Vagina (tissue), 2 donors: Measurements from ENCODE around the gene ANKS1B. TPM values are rescaled to one million over a fixed set of nuclear protein-coding genes. Genes with fewer than 3 reads are reported as not detected.

ENCODE experiments used
- DNase-seq, 2 donors: peaks; one replicate each; pipeline ENCODE4 v3.0.0-alpha.2; 2017; ENCODE audit errors: extremely low spot score in 2 of 2
- H3K27ac ChIP-seq: fragments of 200-600 bp; sonication (generic); one replicate; pipeline ENCODE4 v1.5.1; 2019
- H3K27me3 ChIP-seq: fragments of 200-600 bp; sonication (generic); one replicate; pipeline ENCODE4 v1.5.1; 2019
- H3K36me3 ChIP-seq, 2 donors: fragments of 200-600 bp; sonication (generic); one replicate each; pipeline ENCODE4 v1.5.1; 2017 to 2019
- H3K4me1 ChIP-seq: fragments of 200-600 bp; sonication (generic); one replicate; pipeline ENCODE4 v1.5.1; 2019
- H3K4me3 ChIP-seq, 2 donors: fragments of 200-600 bp; sonication (generic); 1 replicate in 1 of 2; 2 replicates in 1 of 2; pipeline ENCODE4 v1.5.1; 2016 to 2019
- H3K9me3 ChIP-seq: fragments of 200-600 bp; sonication (generic); one replicate; pipeline ENCODE4 v1.5.1; 2019
- CTCF ChIP-seq, 3 experiments: fragments of 450-650 bp in 2 of 3; fragments of 200-600 bp in 1 of 3; sonication (generic) in 1 of 3; IDR thresholded peaks; one replicate each; pipeline ENCODE4 v1.5.1; 2017 to 2019; ENCODE audit warnings: antibody characterized with exemption in 3 of 3, mild to moderate bottlenecking in 2 of 3, moderate library complexity in 2 of 3
- POLR2A ChIP-seq, 2 donors: fragments of 450-650 bp; IDR thresholded peaks; one replicate each; pipeline ENCODE4 v1.6.1; 2017; ENCODE audit warnings: antibody characterized with exemption in 2 of 2, mild to moderate bottlenecking in 2 of 2, moderate library complexity in 2 of 2
- POLR2AphosphoS5 ChIP-seq, 2 donors: sonication (generic); formaldehyde crosslinking; IDR thresholded peaks; one replicate each; pipeline ENCODE4 v1.9.0; 2017; ENCODE audit warnings: antibody characterized with exemption in 2 of 2, mild to moderate bottlenecking in 2 of 2, low read depth in 1 of 2; ENCODE audit not compliant: insufficient read depth in 1 of 2
- intact Hi-C: fragments of 100-400 bp; cut with DNase I; formaldehyde crosslinking; loops from one replicate; pipeline ENCODE4 v1.15.1; 2023
- total RNA-seq: library from RNA; depleted of rRNA; stranded (reverse); fragments of >200 nt; gene quantifications from one replicate; pipeline ENCODE4 v1.2.3, GENCODE V29; 2016

The ANKS1B gene
- total RNA-seq, 1 donor from 2014 or later, result 11.5 TPM

- Histone ChIP-seq H3K36me3 (no peaks in the 10 kb centered on the region), H3K27me3 (no peaks in the 10 kb centered on the region), H3K9me3 (no peaks in the 10 kb centered on the region), H3K27ac (no peak overlapping the region), H3K4me3 (no peak overlapping the region), H3K4me1 (no peaks in the 10 kb centered on the region)
- TF ChIP-seq POLR2AphosphoS5 (IDR thresholded peaks at IDR 0.05; ENCODE audit: insufficient read depth in 1 of 2, low read depth in 1 of 2), result no peak
- no peak for TF ChIP-seq POLR2A (IDR thresholded peaks at IDR 0.05)
- TF ChIP-seq CTCF (IDR thresholded peaks at IDR 0.05), result no peak
- intact Hi-C loops, result no loop called here
- DNase-seq, result no peak
These were observed 1181.1 kb downstream of the ANKS1B start for GRCh38 chr12:98803468-98804209.

GRCh38 chr12:98799822-98800221 lies 1184.9 kb downstream of the ANKS1B start:
- intact Hi-C loops, result no loop called here
- Histone ChIP-seq H3K27me3 (no peaks in the 10 kb centered on the region), H3K27ac (no peak overlapping the region), H3K4me1 (no peaks in the 10 kb centered on the region), H3K4me3 (no peak overlapping the region), H3K9me3 (no peaks in the 10 kb centered on the region), H3K36me3 (no peaks in the 10 kb centered on the region)
- DNase-seq, result peak in 1 of 2 donors; percentile 8
- no peak for TF ChIP-seq POLR2A (IDR thresholded peaks at IDR 0.05)

GRCh38 chr12:98799146-98799810 lies 1185.5 kb downstream of the ANKS1B start:
- H3K4me1 ChIP-seq, result no peaks in the 10 kb centered on the region
- no peak overlapping the region for H3K27ac ChIP-seq
- intact Hi-C loops, result no loop called here
- H3K4me3 ChIP-seq, result no peak overlapping the region
- TF ChIP-seq POLR2A (IDR thresholded peaks at IDR 0.05), result no peak
- TF ChIP-seq CTCF (IDR thresholded peaks at IDR 0.05), result no peak
- TF ChIP-seq POLR2AphosphoS5 (IDR thresholded peaks at IDR 0.05; ENCODE audit: insufficient read depth in 1 of 2, low read depth in 1 of 2), result no peak
- peak in 1 of 2 donors; percentile 29 for DNase-seq
- no peaks in the 10 kb centered on the region for H3K27me3 ChIP-seq
- no peaks in the 10 kb centered on the region for H3K36me3 ChIP-seq
- no peaks in the 10 kb centered on the region for H3K9me3 ChIP-seq

- Histone ChIP-seq H3K4me3 (no peak overlapping the region), H3K36me3 (no peaks in the 10 kb centered on the region), H3K9me3 (no peaks in the 10 kb centered on the region), H3K27ac (no peak overlapping the region), H3K4me1 (no peaks in the 10 kb centered on the region), H3K27me3 (no peaks in the 10 kb centered on the region)
- intact Hi-C loops, result no loop called here
- DNase-seq, result no peak
- no peak for TF ChIP-seq POLR2A (IDR thresholded peaks at IDR 0.05)
These were observed 1187.5 kb downstream of the ANKS1B start for GRCh38 chr12:98797200-98797599.

GRCh38 chr12:98796745-98797144 lies 1188.0 kb downstream of the ANKS1B start:
- Histone ChIP-seq H3K27me3 (no peaks in the 10 kb centered on the region), H3K4me1 (no peaks in the 10 kb centered on the region), H3K27ac (no peak overlapping the region), H3K36me3 (no peaks in the 10 kb centered on the region), H3K9me3 (no peaks in the 10 kb centered on the region), H3K4me3 (no peak overlapping the region)
- no peak for DNase-seq
- TF ChIP-seq POLR2AphosphoS5 (IDR thresholded peaks at IDR 0.05; ENCODE audit: insufficient read depth in 1 of 2, low read depth in 1 of 2), result no peak
- no peak for TF ChIP-seq CTCF (IDR thresholded peaks at IDR 0.05)
- no peak for TF ChIP-seq POLR2A (IDR thresholded peaks at IDR 0.05)
- intact Hi-C loops, result no loop called here

GRCh38 chr12:98793121-98793520 lies 1191.6 kb downstream of the ANKS1B start:
- Histone ChIP-seq H3K27me3 (no peaks in the 10 kb centered on the region), H3K36me3 (no peaks in the 10 kb centered on the region), H3K9me3 (no peaks in the 10 kb centered on the region), H3K27ac (no peak overlapping the region), H3K4me3 (no peak overlapping the region), H3K4me1 (no peaks in the 10 kb centered on the region)
- DNase-seq, result no peak
- TF ChIP-seq POLR2AphosphoS5 (IDR thresholded peaks at IDR 0.05; ENCODE audit: insufficient read depth in 1 of 2, low read depth in 1 of 2) (no peak), CTCF (IDR thresholded peaks at IDR 0.05) (no peak), POLR2A (IDR thresholded peaks at IDR 0.05) (no peak)
- intact Hi-C loops, result no loop called here
